ENCODE data around the gene ABCC1.

Gene ABCC1

GRCh38 chr16:15993128-15993527 is 43.7 kb downstream of the ABCC1 start:
- no peak for TF ChIP-seq CTCF (IDR thresholded peaks at IDR 0.05; ENCODE audit: low read depth, low read length, missing control alignments)
- no peak for DNase-seq (ENCODE audit: low read depth)
- no peak overlapping the region for H3K4me3 ChIP-seq (ENCODE audit: low read depth, low read length)

GRCh38 chr16:15993541-15993940 is 44.1 kb downstream of the ABCC1 start:
- no peak for TF ChIP-seq CTCF (IDR thresholded peaks at IDR 0.05; ENCODE audit: low read depth, low read length, missing control alignments)
- no peak overlapping the region for H3K4me3 ChIP-seq (ENCODE audit: low read depth, low read length)

GRCh38 chr16:15993946-15994665 is 44.7 kb downstream of the ABCC1 start:
- DNase-seq (ENCODE audit: low read depth), result no peak
- TF ChIP-seq CTCF (IDR thresholded peaks at IDR 0.05; ENCODE audit: low read depth, low read length, missing control alignments), result no peak

More at GRCh38 chr16:15993541-15993940, 44.1 kb downstream of the ABCC1 start:
- no peak for DNase-seq (ENCODE audit: low read depth)

GRCh38 chr16:15996432-15997109 is 47.2 kb downstream of the ABCC1 start:
- H3K4me3 ChIP-seq (ENCODE audit: low read depth, low read length), result no peak overlapping the region
- TF ChIP-seq CTCF (IDR thresholded peaks at IDR 0.05; ENCODE audit: low read depth, low read length, missing control alignments), result no peak
- no peak for DNase-seq (ENCODE audit: low read depth)

More at GRCh38 chr16:15993946-15994665, 44.7 kb downstream of the ABCC1 start:
- H3K4me3 ChIP-seq (ENCODE audit: low read depth, low read length), result no peak overlapping the region

GRCh38 chr16:16000685-16001084 is 51.3 kb downstream of the ABCC1 start:
- no peak for DNase-seq (ENCODE audit: low read depth)
- no peak overlapping the region for H3K4me3 ChIP-seq (ENCODE audit: low read depth, low read length)
- TF ChIP-seq CTCF (IDR thresholded peaks at IDR 0.05; ENCODE audit: low read depth, low read length, missing control alignments), result no peak

- TF ChIP-seq CTCF (IDR thresholded peaks at IDR 0.05; ENCODE audit: low read depth, low read length, missing control alignments), result no peak
Measured at GRCh38 chr16:16001596-16002255, 52.3 kb downstream of the ABCC1 start.

More at GRCh38 chr16:16001596-16002255, 52.3 kb downstream of the ABCC1 start:
- DNase-seq (ENCODE audit: low read depth), result no peak
- H3K4me3 ChIP-seq (ENCODE audit: low read depth, low read length), result no peak overlapping the region
